ENCODE data around the gene PROCA1. TPM values are rescaled to one million over a fixed set of nuclear protein-coding genes. Genes with fewer than 3 reads are reported as not detected.

PROCA1 gene
- total and polyA plus RNA-seq, 9 of the 15 experiments (the other 6 are each of a cell fraction or from before 2014, with no cell fraction given): 0.78 to 16.2 (median 5.6) TPM

GRCh38 chr17:28726627-28727491 lies 15.2 kb upstream of the PROCA1 start (continued):
- TF ChIP-seq AFF4 (CRISPR knock-in tag; IDR thresholded peaks at IDR 0.05) (peak; percentile 78; the same call in 1 of the 2 replicates), HOMEZ (CRISPR knock-in tag; IDR thresholded peaks at IDR 0.05) (no peak), ZNF785 (CRISPR knock-in tag; IDR thresholded peaks at IDR 0.05) (no peak), PHF20 (IDR thresholded peaks at IDR 0.05; ENCODE audit: partially characterized antibody) (no peak), THRB (CRISPR knock-in tag; conservative IDR thresholded peaks at IDR 0.05) (no peak), ZNF175 (CRISPR knock-in tag; IDR thresholded peaks at IDR 0.05; ENCODE audit: low read depth) (no peak), GTF3C2 (IDR thresholded peaks at IDR 0.05; ENCODE audit: borderline replicate concordance, extremely low read depth, insufficient read length) (no peak), JUNB (CRISPR knock-in tag; conservative IDR thresholded peaks at IDR 0.05) (no peak), CREM (IDR thresholded peaks at IDR 0.05; ENCODE audit: low read depth) (peak; percentile 77; the same call in 1 of the 2 replicates), GABPB2 (CRISPR knock-in tag; conservative IDR thresholded peaks at IDR 0.05) (no peak), ZNF41 (CRISPR knock-in tag; conservative IDR thresholded peaks at IDR 0.05) (no peak), ZNF699 (CRISPR knock-in tag; IDR thresholded peaks at IDR 0.05; ENCODE audit: insufficient replicate concordance) (no peak), DDX20 (tag; IDR thresholded peaks at IDR 0.05; ENCODE audit: low read depth) (no peak), RBM39 (optimal IDR thresholded peaks at IDR 0.05; ENCODE audit: low read depth, low read length) (no peak), TBP (optimal IDR thresholded peaks at IDR 0.05; ENCODE audit: low read depth, low read length) (no peak), ELF2 (CRISPR knock-in tag; IDR thresholded peaks at IDR 0.05) (no peak), U2AF1 (optimal IDR thresholded peaks at IDR 0.05; ENCODE audit: low read depth, low read length) (no peak)
